Activated T-cell treated with anti-CD3 and anti-CD28 coated beads, Interleukin-2, amount 50 U/mL, for 4 hours (primary cell): ENCODE results near the gene LSAMP. TPM values are rescaled to one million over a fixed set of nuclear protein-coding genes. Genes with fewer than 3 reads are reported as not detected.
"Not testable (repeated sequence)": the region's sequence is repeated elsewhere in the genome, so short reads cannot be mapped to it uniquely, and the experiment has no call there.

Source experiments
- ATAC-seq, 2 donors: fragments of 200-7000 bp; cut with Tn5 transposase; one replicate each; pipeline ENCODE4 v1.10.0; 2021
- DNase-seq: peaks from one replicate; pipeline ENCODE4 v3.0.0-alpha.2; 2020
- H3K27me3 Mint-ChIP-seq: one replicate; pipeline ENCODE4 v1.8.0; 2021; ENCODE audit warnings: low read depth, mixed read lengths
- H3K36me3 Mint-ChIP-seq: one replicate; pipeline ENCODE4 v1.8.0; 2022; ENCODE audit warnings: mixed read lengths; ENCODE audit not compliant: insufficient read depth
- H3K4me1 Mint-ChIP-seq: one replicate; pipeline ENCODE4 v1.8.0; 2021; ENCODE audit warnings: low read depth, mixed read lengths
- H3K4me3 Mint-ChIP-seq: one replicate; pipeline ENCODE4 v1.8.0; 2021; ENCODE audit warnings: mild to moderate bottlenecking, moderate library complexity, mixed read lengths
- H3K9me3 Mint-ChIP-seq: one replicate; pipeline ENCODE4 v1.8.0; 2021; ENCODE audit warnings: mixed read lengths
- total RNA-seq, 3 donors: library from RNA; stranded (reverse); gene quantifications; one replicate each; pipeline ENCODE4 v1.2.1, GENCODE V29; 2021

The LSAMP gene
- total RNA-seq, 3 donors from 2014 or later = not detected

GRCh38 chr3:116241677-116242076 lies 203.6 kb downstream of the LSAMP start:
- no peak for DNase-seq
- H3K4me1 Mint-ChIP-seq = no peaks in the 10 kb centered on the region
- H3K27me3 Mint-ChIP-seq = no peaks in the 10 kb centered on the region
- H3K4me3 Mint-ChIP-seq = no peak overlapping the region
- no peak for ATAC-seq
- no peaks in the 10 kb centered on the region for H3K36me3 Mint-ChIP-seq
- H3K9me3 Mint-ChIP-seq = no peaks in the 10 kb centered on the region

GRCh38 chr3:116240261-116240660 lies 205.0 kb downstream of the LSAMP start:
- no peaks in the 10 kb centered on the region for H3K36me3 Mint-ChIP-seq
- H3K4me3 Mint-ChIP-seq = no peak overlapping the region
- no peaks in the 10 kb centered on the region for H3K4me1 Mint-ChIP-seq
- DNase-seq = no peak
- no peak for ATAC-seq
- H3K9me3 Mint-ChIP-seq = no peaks in the 10 kb centered on the region
- H3K27me3 Mint-ChIP-seq = no peaks in the 10 kb centered on the region

GRCh38 chr3:116238846-116239565 lies 206.3 kb downstream of the LSAMP start:
- Mint-ChIP-seq H3K4me1 (no peaks in the 10 kb centered on the region), H3K27me3 (no peaks in the 10 kb centered on the region), H3K4me3 (no peak overlapping the region), H3K36me3 (no peaks in the 10 kb centered on the region), H3K9me3 (no peaks in the 10 kb centered on the region)
- DNase-seq (no peak), ATAC-seq (no peak)

GRCh38 chr3:116233711-116234357 lies 211.5 kb downstream of the LSAMP start:
- Mint-ChIP-seq H3K36me3 (no peaks in the 10 kb centered on the region), H3K9me3 (no peaks in the 10 kb centered on the region), H3K27me3 (no peaks in the 10 kb centered on the region), H3K4me1 (no peaks in the 10 kb centered on the region), H3K4me3 (no peak overlapping the region)
- ATAC-seq (no peak), DNase-seq (no peak)

- Mint-ChIP-seq H3K36me3 (no peaks in the 10 kb centered on the region), H3K27me3 (no peaks in the 10 kb centered on the region), H3K4me3 (no peak overlapping the region), H3K4me1 (no peaks in the 10 kb centered on the region), H3K9me3 (no peaks in the 10 kb centered on the region)
- DNase-seq (no peak), ATAC-seq (no peak)
Measured at GRCh38 chr3:116230431-116231020, 214.8 kb downstream of the LSAMP start.

- Mint-ChIP-seq H3K9me3 (peaks cover 3% of the 10 kb centered on the region), H3K36me3 (no peaks in the 10 kb centered on the region), H3K4me3 (no peak overlapping the region), H3K4me1 (no peaks in the 10 kb centered on the region), H3K27me3 (no peaks in the 10 kb centered on the region)
- no peak for ATAC-seq
- no peak for DNase-seq
Measured at GRCh38 chr3:116226266-116226665, 219.0 kb downstream of the LSAMP start.

- Mint-ChIP-seq H3K4me3 (no peak overlapping the region), H3K9me3 (peaks cover 3% of the 10 kb centered on the region), H3K27me3 (no peaks in the 10 kb centered on the region), H3K4me1 (no peaks in the 10 kb centered on the region), H3K36me3 (no peaks in the 10 kb centered on the region)
- no peak for DNase-seq
- ATAC-seq = no peak
Measured at GRCh38 chr3:116216761-116217160, 228.5 kb downstream of the LSAMP start.

GRCh38 chr3:116211901-116212300 lies 233.4 kb downstream of the LSAMP start:
- H3K9me3 Mint-ChIP-seq = peaks cover 3% of the 10 kb centered on the region
- no peaks in the 10 kb centered on the region for H3K27me3 Mint-ChIP-seq
- no peak for DNase-seq
- ATAC-seq = no peak
- H3K36me3 Mint-ChIP-seq = no peaks in the 10 kb centered on the region
- H3K4me1 Mint-ChIP-seq = no peaks in the 10 kb centered on the region
- no peak overlapping the region for H3K4me3 Mint-ChIP-seq

GRCh38 chr3:116208830-116209229 lies 236.5 kb downstream of the LSAMP start:
- H3K4me3 Mint-ChIP-seq, DNase-seq, H3K27me3 Mint-ChIP-seq, H3K36me3 Mint-ChIP-seq, ATAC-seq, H3K4me1 Mint-ChIP-seq, H3K9me3 Mint-ChIP-seq: not testable (repeated sequence)

- H3K27me3 Mint-ChIP-seq = no peaks in the 10 kb centered on the region
- no peaks in the 10 kb centered on the region for H3K4me1 Mint-ChIP-seq
- H3K36me3 Mint-ChIP-seq = no peaks in the 10 kb centered on the region
- DNase-seq (no peak), ATAC-seq (no peak)
- H3K4me3 Mint-ChIP-seq = no peak overlapping the region
- peaks cover 8% of the 10 kb centered on the region for H3K9me3 Mint-ChIP-seq
Measured at GRCh38 chr3:116200956-116201690, 244.2 kb downstream of the LSAMP start.

GRCh38 chr3:116199063-116199462 lies 246.2 kb downstream of the LSAMP start:
- H3K9me3 Mint-ChIP-seq = peaks cover 8% of the 10 kb centered on the region
- no peak for ATAC-seq
- no peaks in the 10 kb centered on the region for H3K4me1 Mint-ChIP-seq
- H3K4me3 Mint-ChIP-seq = no peak overlapping the region
- no peak for DNase-seq
- H3K36me3 Mint-ChIP-seq = no peaks in the 10 kb centered on the region
- H3K27me3 Mint-ChIP-seq = no peaks in the 10 kb centered on the region

GRCh38 chr3:116198087-116198486 lies 247.2 kb downstream of the LSAMP start:
- DNase-seq = no peak
- Mint-ChIP-seq H3K4me3 (no peak overlapping the region), H3K4me1 (no peaks in the 10 kb centered on the region), H3K36me3 (no peaks in the 10 kb centered on the region), H3K27me3 (no peaks in the 10 kb centered on the region), H3K9me3 (peaks cover 12% of the 10 kb centered on the region)
- no peak for ATAC-seq

GRCh38 chr3:116192464-116192863 lies 252.8 kb downstream of the LSAMP start:
- ATAC-seq = no peak
- Mint-ChIP-seq H3K4me1 (no peaks in the 10 kb centered on the region), H3K4me3 (no peak overlapping the region), H3K27me3 (no peaks in the 10 kb centered on the region), H3K9me3 (peaks cover 5% of the 10 kb centered on the region), H3K36me3 (no peaks in the 10 kb centered on the region)
- no peak for DNase-seq

- no peak for ATAC-seq
- H3K4me3 Mint-ChIP-seq = no peak overlapping the region
- H3K27me3 Mint-ChIP-seq = no peaks in the 10 kb centered on the region
- H3K9me3 Mint-ChIP-seq = peaks cover 5% of the 10 kb centered on the region
- no peaks in the 10 kb centered on the region for H3K4me1 Mint-ChIP-seq
- H3K36me3 Mint-ChIP-seq = no peaks in the 10 kb centered on the region
- no peak for DNase-seq
Measured at GRCh38 chr3:116191409-116191808, 253.9 kb downstream of the LSAMP start.
